ENCODE measurements around the gene CRYAA. TPM values are rescaled to one million over a fixed set of nuclear protein-coding genes. Genes with fewer than 3 reads are reported as not detected.

Gene CRYAA
- polyA plus RNA-seq, 3 donors: not detected

- H3K4me2 ChIP-seq (replicated peaks; ENCODE audit: extremely low read depth, low read length, poor library complexity, severe bottlenecking): no peak overlapping the region
- no peak for TF ChIP-seq CTCF (IDR thresholded peaks at IDR 0.05)
Measured at GRCh38 chr21:43188181-43188580, 19.4 kb downstream of the CRYAA start.

GRCh38 chr21:43188592-43189210 lies 19.9 kb downstream of the CRYAA start:
- Mint-ChIP-seq H3K27ac (no peak overlapping the region), H3K27me3 (ENCODE audit: low read depth in 3 of 3) (peaks cover 8 to 10% (median 8%) of the 10 kb centered on the region in 3 donors), H3K4me1 (peaks cover 20% of the 10 kb centered on the region), H3K36me3 (no peaks in the 10 kb centered on the region), H3K9me3 (peaks cover 0 to 7% (median 2%) of the 10 kb centered on the region in 7 donors), H3K4me3 (no peak overlapping the region)
- intact Hi-C loops (cut with micrococcal nuclease): no loop called here
- no peak overlapping the region for H3K27ac ChIP-seq (ENCODE audit: low read depth in 1 of 2, low read length in 2 of 2)
- no peaks in the 10 kb centered on the region for H3K27me3 ChIP-seq (ENCODE audit: control insufficient read depth in 2 of 2, insufficient read depth in 2 of 2, low read length in 2 of 2)
- no peaks in the 10 kb centered on the region for H3K9me3 ChIP-seq (replicated peaks in 1 of 2; ENCODE audit: control insufficient read depth in 1 of 2, insufficient read depth in 1 of 2, low read length in 2 of 2)
- no peaks in the 10 kb centered on the region for H3K79me2 ChIP-seq (ENCODE audit: insufficient read depth, low read length)
- no peak overlapping the region for H3K4me3 ChIP-seq (replicated peaks in 1 of 3; ENCODE audit: low read depth in 2 of 3, low read length in 3 of 3)
- no peak overlapping the region for H3K9ac ChIP-seq (ENCODE audit: insufficient read depth, low read length, poor library complexity, severe bottlenecking)
- no peak for DNase-seq
- no peak overlapping the region for H2AFZ ChIP-seq (ENCODE audit: insufficient read depth, low read depth, low read length, poor library complexity, severe bottlenecking)
- H3K4me1 ChIP-seq (ENCODE audit: control insufficient read depth in 1 of 2, insufficient read depth in 2 of 2, low read length in 2 of 2): peaks cover 2 to 12% of the 10 kb centered on the region in 2 donors
- no peaks in the 10 kb centered on the region for H4K20me1 ChIP-seq (ENCODE audit: insufficient read depth, low read length)
- 56% methylated on average over 10 of the region's 15 CpGs for WGBS (ENCODE audit: insufficient coverage)
- H3K36me3 ChIP-seq (replicated peaks in 1 of 2; ENCODE audit: control insufficient read depth in 1 of 2, insufficient read depth in 2 of 2, low read length in 2 of 2): no peaks in the 10 kb centered on the region
- H3K4me2 ChIP-seq (replicated peaks; ENCODE audit: extremely low read depth, low read length, poor library complexity, severe bottlenecking): no peak overlapping the region
- TF ChIP-seq CTCF (IDR thresholded peaks at IDR 0.05): no peak

More at GRCh38 chr21:43188181-43188580, 19.4 kb downstream of the CRYAA start:
- H3K4me1 ChIP-seq (ENCODE audit: control insufficient read depth in 1 of 2, insufficient read depth in 2 of 2, low read length in 2 of 2): peaks cover 2 to 9% of the 10 kb centered on the region in 2 donors
- no peaks in the 10 kb centered on the region for H3K79me2 ChIP-seq (ENCODE audit: insufficient read depth, low read length)
- intact Hi-C loops (cut with micrococcal nuclease): no loop called here
- H3K4me3 ChIP-seq (replicated peaks in 1 of 3; ENCODE audit: low read depth in 2 of 3, low read length in 3 of 3): no peak overlapping the region
- Mint-ChIP-seq H3K27ac (no peak overlapping the region), H3K36me3 (no peaks in the 10 kb centered on the region), H3K27me3 (ENCODE audit: low read depth in 3 of 3) (peaks cover 7 to 10% (median 8%) of the 10 kb centered on the region in 3 donors), H3K4me1 (peaks cover 20% of the 10 kb centered on the region), H3K4me3 (no peak overlapping the region), H3K9me3 (peaks cover 0 to 7% (median 2%) of the 10 kb centered on the region in 7 donors)
- H3K36me3 ChIP-seq (replicated peaks in 1 of 2; ENCODE audit: control insufficient read depth in 1 of 2, insufficient read depth in 2 of 2, low read length in 2 of 2): no peaks in the 10 kb centered on the region
- no peaks in the 10 kb centered on the region for H3K9me3 ChIP-seq (replicated peaks in 1 of 2; ENCODE audit: control insufficient read depth in 1 of 2, insufficient read depth in 1 of 2, low read length in 2 of 2)
- H4K20me1 ChIP-seq (ENCODE audit: insufficient read depth, low read length): no peaks in the 10 kb centered on the region
- H3K27ac ChIP-seq (ENCODE audit: low read depth in 1 of 2, low read length in 2 of 2): no peak overlapping the region
- 94% methylated on average over 7 of the region's 8 CpGs for WGBS (ENCODE audit: insufficient coverage)
- H3K27me3 ChIP-seq (ENCODE audit: control insufficient read depth in 2 of 2, insufficient read depth in 2 of 2, low read length in 2 of 2): no peaks in the 10 kb centered on the region
- no peak for DNase-seq
- H3K9ac ChIP-seq (ENCODE audit: insufficient read depth, low read length, poor library complexity, severe bottlenecking): no peak overlapping the region
- H2AFZ ChIP-seq (ENCODE audit: insufficient read depth, low read depth, low read length, poor library complexity, severe bottlenecking): no peak overlapping the region
